Smooth muscle cell (in vitro differentiated cells): ENCODE results near the gene TUBAL3. TPM values are rescaled to one million over a fixed set of nuclear protein-coding genes. Genes with fewer than 3 reads are reported as not detected.

Experiments
- DNase-seq: peaks from one replicate; lab custom pipeline; 2025; ENCODE audit not compliant: unreplicated experiment; lab: John Stamatoyannopoulos, UW
- H2AFZ ChIP-seq: fragments of 200-600 bp; sonication (generic); 2 replicates; pipeline ENCODE4 v1.6.0; 2016; ENCODE audit warnings: antibody characterized with exemption, low read depth, mild to moderate bottlenecking
- H3F3A ChIP-seq: fragments of 200-600 bp; sonication (generic); 2 replicates; pipeline ENCODE4 v1.6.0; 2017; ENCODE audit warnings: antibody characterized with exemption, low read depth
- H3K27ac ChIP-seq: fragments of 200-600 bp; sonication (generic); 2 replicates; pipeline ENCODE4 v1.5.1; 2016; ENCODE audit warnings: low read depth, mild to moderate bottlenecking
- H3K27me3 ChIP-seq: fragments of 200-600 bp; sonication (generic); 2 replicates; pipeline ENCODE4 v1.6.1; 2016; ENCODE audit warnings: low read depth, mild to moderate bottlenecking
- H3K36me3 ChIP-seq: fragments of 200-600 bp; sonication (generic); 2 replicates; pipeline ENCODE4 v1.5.1; 2016; ENCODE audit warnings: low read depth
- H3K4me1 ChIP-seq: fragments of 200-600 bp; sonication (generic); 2 replicates; pipeline ENCODE4 v1.5.1; 2016; ENCODE audit warnings: low read depth
- H3K4me2 ChIP-seq: fragments of 200-600 bp; sonication (generic); 2 replicates; pipeline ENCODE4 v1.6.0; 2016; ENCODE audit warnings: mild to moderate bottlenecking
- H3K4me3 ChIP-seq: fragments of 200-600 bp; sonication (generic); 2 replicates; pipeline ENCODE4 v1.5.1; 2016; ENCODE audit warnings: mild to moderate bottlenecking
- H3K79me2 ChIP-seq: fragments of 200-600 bp; sonication (generic); 2 replicates; pipeline ENCODE4 v1.6.0; 2016; ENCODE audit warnings: low read depth, mild to moderate bottlenecking
- H3K9ac ChIP-seq: fragments of 200-600 bp; sonication (generic); 2 replicates; pipeline ENCODE4 v1.6.0; 2016; ENCODE audit warnings: low read depth
- H3K9me3 ChIP-seq: fragments of 200-600 bp; sonication (generic); replicated peaks from 2 replicates; pipeline ENCODE4 v1.5.1; 2016; ENCODE audit warnings: low read depth
- H4K20me1 ChIP-seq: fragments of 200-600 bp; sonication (generic); 2 replicates; pipeline ENCODE4 v1.6.0; 2016; ENCODE audit warnings: low read depth
- CTCF ChIP-seq: fragments of 200-600 bp; sonication (generic); IDR thresholded peaks from 2 replicates; pipeline ENCODE4 v1.5.1; 2017; ENCODE audit warnings: borderline replicate concordance, mild to moderate bottlenecking, antibody characterized with exemption; ENCODE audit not compliant: insufficient read depth, poor library complexity, severe bottlenecking
- WGBS: methylation state at CpG from one replicate; pipeline ENCODE4 v1.1.7; 2016; ENCODE audit warnings: low lambda C conversion rate; 5-methylcytosine and 5-hydroxymethylcytosine counted together
- polyA plus RNA-seq: library from polyadenylated mRNA; unstranded; fragments of >200 nt; fragmentation: Nextera tagmentation; extraction: Ambion mirVana; gene quantifications from 2 replicates; pipeline ENCODE4 v1.2.1, GENCODE V29; 2016
- total RNA-seq: library from RNA; depleted of rRNA; stranded (reverse); fragments of >200 nt; gene quantifications from 2 replicates; pipeline ENCODE4 v1.2.3, GENCODE V29; 2014

The TUBAL3 gene
- total and polyA plus RNA-seq, 2 experiments from 2014 or later = not detected

GRCh38 chr10:5400468-5401240 lies 4.0 kb downstream of the TUBAL3 start:
- Histone ChIP-seq H3K27ac (no peak overlapping the region), H3K4me2 (no peak overlapping the region), H2AFZ (no peak overlapping the region), H4K20me1 (no peaks in the 10 kb centered on the region), H3K79me2 (no peaks in the 10 kb centered on the region), H3K9me3 (no peaks in the 10 kb centered on the region), H3K4me3 (no peak overlapping the region), H3K9ac (no peak overlapping the region), H3K4me1 (no peaks in the 10 kb centered on the region), H3K27me3 (no peaks in the 10 kb centered on the region), H3K36me3 (no peaks in the 10 kb centered on the region), H3F3A (no peaks in the 10 kb centered on the region)
- no peak for TF ChIP-seq CTCF
- 94% methylated on average over 9 of the region's 9 CpGs for WGBS
- DNase-seq = no peak

GRCh38 chr10:5399332-5399731 lies 5.3 kb downstream of the TUBAL3 start:
- no peaks in the 10 kb centered on the region for H4K20me1 ChIP-seq
- no peak overlapping the region for H3K4me2 ChIP-seq
- no peak overlapping the region for H3K9ac ChIP-seq
- no peaks in the 10 kb centered on the region for H3K9me3 ChIP-seq
- no peaks in the 10 kb centered on the region for H3K4me1 ChIP-seq
- no peaks in the 10 kb centered on the region for H3K36me3 ChIP-seq
- no peak overlapping the region for H3K4me3 ChIP-seq
- H3K27me3 ChIP-seq = no peaks in the 10 kb centered on the region
- no peak overlapping the region for H2AFZ ChIP-seq
- no peaks in the 10 kb centered on the region for H3F3A ChIP-seq
- no peak for DNase-seq
- H3K79me2 ChIP-seq = no peaks in the 10 kb centered on the region
- WGBS = 80% methylated on average over 6 of the region's 6 CpGs
- H3K27ac ChIP-seq = no peak overlapping the region
- no peak for TF ChIP-seq CTCF

GRCh38 chr10:5396556-5397300 lies 7.9 kb downstream of the TUBAL3 start:
- DNase-seq = no peak
- no peak for TF ChIP-seq CTCF

More at GRCh38 chr10:5396556-5397300, 7.9 kb downstream of the TUBAL3 start:
- Histone ChIP-seq H3K9me3 (peaks cover 1% of the 10 kb centered on the region), H3K9ac (no peak overlapping the region), H3K4me3 (no peak overlapping the region), H4K20me1 (no peaks in the 10 kb centered on the region), H3K4me1 (no peaks in the 10 kb centered on the region), H3K4me2 (no peak overlapping the region), H2AFZ (no peak overlapping the region), H3K27ac (no peak overlapping the region), H3K79me2 (no peaks in the 10 kb centered on the region), H3K27me3 (no peaks in the 10 kb centered on the region), H3F3A (no peaks in the 10 kb centered on the region), H3K36me3 (no peaks in the 10 kb centered on the region)
- 96% methylated on average over 12 of the region's 12 CpGs for WGBS
